HepG2 (cell line): ENCODE results near the gene SIRT7. TPM values are rescaled to one million over a fixed set of nuclear protein-coding genes. Genes with fewer than 3 reads are reported as not detected.
A peak's percentile ranks its signal among the peaks of the same experiment; 100 is the strongest.

Experiments used
- ARNT2 ChIP-seq: sonication (generic); formaldehyde crosslinking; IDR thresholded peaks from 2 replicates; pipeline ENCODE4 v1.8.0; 2022; ENCODE audit warnings: mild to moderate bottlenecking, low read depth, missing genetic modification reagents, moderate library complexity
- ATAD3A ChIP-seq: sonication (generic); formaldehyde crosslinking; IDR thresholded peaks from 2 replicates; pipeline ENCODE4 v1.4.0; 2020; ENCODE audit warnings: missing genetic modification reagents
- ATF7-NPFF ChIP-seq: sonication (generic); formaldehyde crosslinking; IDR thresholded peaks from 2 replicates; pipeline ENCODE4 v1.8.1; 2023; ENCODE audit warnings: mild to moderate bottlenecking, low read depth, missing genetic modification reagents, moderate library complexity
- CBX5 ChIP-seq: sonication (generic); formaldehyde crosslinking; IDR thresholded peaks from 2 replicates; pipeline ENCODE4 v1.4.0; 2020; ENCODE audit warnings: missing genetic modification reagents, borderline replicate concordance
- DMTF1 ChIP-seq: sonication (generic); formaldehyde crosslinking; IDR thresholded peaks from 2 replicates; pipeline ENCODE4 v1.4.0; 2020; ENCODE audit warnings: mild to moderate bottlenecking, missing genetic modification reagents
- HNF4G ChIP-seq, 2 experiments: sonication (generic) in 1 of 2; formaldehyde crosslinking in 1 of 2; IDR thresholded peaks; 2 replicates each; pipeline versions ENCODE4 v1.4.0 to v1.6.1; 2011 to 2020; ENCODE audit warnings: borderline replicate concordance in 2 of 2, low read depth in 2 of 2, mild to moderate bottlenecking in 2 of 2, low read length in 1 of 2, missing genetic modification reagents in 1 of 2, moderate library complexity in 1 of 2
- IRF9 ChIP-seq: sonication (generic); formaldehyde crosslinking; IDR thresholded peaks from 2 replicates; pipeline ENCODE4 v1.8.0; 2022; ENCODE audit warnings: missing genetic modification reagents, mild to moderate bottlenecking, borderline replicate concordance
- NFE2L2 ChIP-seq: fragments of 150-350 bp; IDR thresholded peaks from 2 replicates; pipeline ENCODE4 v1.6.1; 2014; ENCODE audit warnings: low read length
- PATZ1 ChIP-seq: sonication (generic); formaldehyde crosslinking; IDR thresholded peaks from 2 replicates; pipeline ENCODE4 v1.4.0; 2020; ENCODE audit warnings: missing genetic modification reagents
- TFAP4 ChIP-seq: sonication (generic); IDR thresholded peaks from 2 replicates; pipeline ENCODE4 v1.6.1; 2016; ENCODE audit warnings: low read depth, borderline replicate concordance
- THYN1 ChIP-seq: sonication (generic); formaldehyde crosslinking; IDR thresholded peaks from 2 replicates; pipeline ENCODE4 v1.8.1; 2023; ENCODE audit warnings: low read depth, mild to moderate bottlenecking, moderate library complexity, missing genetic modification reagents, borderline replicate concordance
- ZFP82 ChIP-seq: sonication (generic); formaldehyde crosslinking; IDR thresholded peaks from 2 replicates; pipeline ENCODE4 v1.5.1; 2020; ENCODE audit warnings: mild to moderate bottlenecking, missing genetic modification reagents, borderline replicate concordance
- ZHX1 ChIP-seq: sonication (generic); formaldehyde crosslinking; IDR thresholded peaks from 2 replicates; pipeline ENCODE4 v1.8.1; 2022; ENCODE audit warnings: low read depth, mild to moderate bottlenecking, missing genetic modification reagents
- ZNF44 ChIP-seq: sonication (generic); formaldehyde crosslinking; IDR thresholded peaks from 2 replicates; pipeline ENCODE4 v1.5.1; 2020; ENCODE audit warnings: mild to moderate bottlenecking, missing genetic modification reagents
- polyA plus RNA-seq, 8 experiments: library from polyadenylated mRNA; depleted of rRNA in 3 of 8; stranded (reverse) in 7 of 8; unstranded in 1 of 8; fragments of >200 nt; fragmentation: Illumina TruSeq in 4 of 8; extraction: Trizol in 4 of 8; gene quantifications; 2 replicates each; pipeline versions ENCODE4 v1.2.1 to v1.2.3, GENCODE V29; 2011 to 2016; ENCODE audit warnings: low read depth in 4 of 8, missing spikeins in 1 of 8, mixed read lengths in 1 of 8; ENCODE audit not compliant: insufficient read depth in 1 of 8
- total RNA-seq, 5 experiments: library from RNA; depleted of rRNA; stranded (reverse); fragments of >200 nt; fragmentation: Illumina TruSeq; extraction: Trizol; gene quantifications; 2 replicates each; pipeline ENCODE4 v1.2.3, GENCODE V29; 2016; ENCODE audit warnings: low read depth in 1 of 5

SIRT7 gene
- total and polyA plus RNA-seq, 2 of the 13 experiments (the other 11 are each of a cell fraction or from before 2014, with no cell fraction given): 8.3 to 24.8 TPM

GRCh38 chr17:81932333-81932983 lies 14.5 kb upstream of the SIRT7 start (continued):
- no peak; the same call in 1 of the 2 replicates for TF ChIP-seq PATZ1 (CRISPR knock-in tag)
- TF ChIP-seq HNF4G (IDR thresholded peaks at IDR 0.05; ENCODE audit: borderline replicate concordance, low read depth, low read length): no peak
- TF ChIP-seq HNF4G (CRISPR knock-in tag; IDR thresholded peaks at IDR 0.05; ENCODE audit: borderline replicate concordance, low read depth): no peak
- no peak for TF ChIP-seq DMTF1 (CRISPR knock-in tag)
- no peak for TF ChIP-seq ZFP82 (CRISPR knock-in tag)
- no peak for TF ChIP-seq TFAP4
- TF ChIP-seq ATAD3A (CRISPR knock-in tag): no peak
- no peak for TF ChIP-seq ATF7-NPFF (CRISPR knock-in tag)
- no peak for TF ChIP-seq THYN1 (CRISPR knock-in tag)
- TF ChIP-seq ARNT2 (CRISPR knock-in tag): no peak; the same call in 1 of the 2 replicates
- TF ChIP-seq ZNF44 (CRISPR knock-in tag): no peak
- no peak for TF ChIP-seq NFE2L2
- TF ChIP-seq ZHX1: no peak
- TF ChIP-seq CBX5 (CRISPR knock-in tag): no peak
- TF ChIP-seq IRF9 (CRISPR knock-in tag): 0 out of 2 replicates have a peak, but pooled peaks have one; percentile 50
